Fibroblast of the aortic adventitia (primary cell): ENCODE results near the gene RING1. TPM values are rescaled to one million over a fixed set of nuclear protein-coding genes. Genes with fewer than 3 reads are reported as not detected.

Experiments used
- DNase-seq: peaks from one replicate; pipeline ENCODE4 v3.0.0-alpha.2; 2010; ENCODE audit warnings: low read depth
- H3K4me3 ChIP-seq: 2 replicates; pipeline ENCODE4 v1.5.1; 2011; ENCODE audit warnings: low read depth, mild to moderate bottlenecking, control low read depth, low read length, moderate library complexity
- CTCF ChIP-seq: IDR thresholded peaks from 2 replicates; pipeline ENCODE4 v1.5.1; 2011; ENCODE audit warnings: mild to moderate bottlenecking, low read length, control low read depth, inconsistent platforms; ENCODE audit not compliant: insufficient read depth
- total RNA-seq: library from RNA; depleted of rRNA; stranded (reverse); fragments of >200 nt; gene quantifications from 2 replicates; pipeline ENCODE4 v1.2.3, GENCODE V29; 2012; ENCODE audit warnings: low replicate concordance

The RING1 gene
- total RNA-seq, 1 donor, result 28.9 TPM

GRCh38 chr6:33198853-33199436, 9.4 kb upstream of the RING1 start:
- no peak for TF ChIP-seq CTCF
- DNase-seq, result no peak
- H3K4me3 ChIP-seq, result peak overlapping the region; percentile 97

- TF ChIP-seq CTCF, result no peak
- H3K4me3 ChIP-seq, result peak overlapping the region; percentile 97
- peak; percentile 42 for DNase-seq
Measured at GRCh38 chr6:33199687-33200218, 8.5 kb upstream of the RING1 start.

- no peak for TF ChIP-seq CTCF
- peak; percentile 99 for DNase-seq
Measured at GRCh38 chr6:33200219-33201146, 7.8 kb upstream of the RING1 start, which contains the start of the genes RXRB and SLC39A7. TSS of gene RXRB (minus strand) at chr6:33200665. CDS start at chr6:33200476, 189 bp downstream. TSS of gene SLC39A7 (plus strand) at chr6:33200867. CDS start at chr6:33201246, 379 bp downstream.

GRCh38 chr6:33201147-33201545, 7.2 kb upstream of the RING1 start:
- no peak for TF ChIP-seq CTCF
- H3K4me3 ChIP-seq, result peak overlapping the region; percentile 97
- DNase-seq, result no peak

More at GRCh38 chr6:33200219-33201146, 7.8 kb upstream of the RING1 start, which contains the start of the genes RXRB and SLC39A7:
- H3K4me3 ChIP-seq, result peak within 1 kb of the TSS; percentile 97

GRCh38 chr6:33201935-33202334, 6.4 kb upstream of the RING1 start:
- peak overlapping the region; percentile 97 for H3K4me3 ChIP-seq
- DNase-seq, result no peak
- no peak for TF ChIP-seq CTCF

GRCh38 chr6:33202799-33203198, 5.5 kb upstream of the RING1 start:
- H3K4me3 ChIP-seq, result no peak overlapping the region
- no peak for TF ChIP-seq CTCF
- no peak for DNase-seq
